Endothelial cell (in vitro differentiated cells): ENCODE results near the gene PODXL2. TPM values are rescaled to one million over a fixed set of nuclear protein-coding genes. Genes with fewer than 3 reads are reported as not detected.

Source experiments
- DNase-seq: peaks from one replicate; pipeline ENCODE4 v3.0.0; 2021; ENCODE audit warnings: low spot score
- H3K27ac Mint-ChIP-seq: one replicate; pipeline ENCODE4 v1.8.0; 2021; ENCODE audit warnings: mixed read lengths, inconsistent platforms; ENCODE audit not compliant: unreplicated experiment
- H3K27me3 Mint-ChIP-seq: one replicate; pipeline ENCODE4 v1.8.0; 2021; ENCODE audit warnings: mild to moderate bottlenecking, moderate library complexity, mixed read lengths, inconsistent platforms; ENCODE audit not compliant: unreplicated experiment
- H3K36me3 Mint-ChIP-seq: one replicate; pipeline ENCODE4 v1.8.0; 2021; ENCODE audit warnings: mild to moderate bottlenecking, low read depth, mixed read lengths, inconsistent platforms; ENCODE audit not compliant: unreplicated experiment
- H3K4me1 Mint-ChIP-seq: one replicate; pipeline ENCODE4 v1.8.0; 2021; ENCODE audit warnings: mild to moderate bottlenecking, mixed read lengths, inconsistent platforms; ENCODE audit not compliant: unreplicated experiment
- H3K4me3 Mint-ChIP-seq: one replicate; pipeline ENCODE4 v1.8.0; 2021; ENCODE audit warnings: mild to moderate bottlenecking, mixed read lengths, inconsistent platforms; ENCODE audit not compliant: unreplicated experiment
- H3K9me3 Mint-ChIP-seq: one replicate; pipeline ENCODE4 v1.8.0; 2021; ENCODE audit warnings: mixed read lengths, inconsistent platforms; ENCODE audit not compliant: unreplicated experiment
- total RNA-seq: library from RNA; stranded (reverse); fragmentation: NEBNext Ultra II Directional; extraction: Animal tissue kit (Norgen Biotek cat#: 25700); gene quantifications from one replicate; pipeline ENCODE4 v1.2.1, GENCODE V29; 2021; ENCODE audit not compliant: unreplicated experiment
- TF ChIP-seq, protein P1 (sequence below): fragments of 200-600 bp; sonication (generic); IDR thresholded peaks from one replicate; pipeline ENCODE4 v1.5.0; 2021; ENCODE audit warnings: antibody characterized with exemption; ENCODE audit not compliant: unreplicated experiment

PODXL2 gene
- total RNA-seq, 1 donor from 2014 or later, result 16.4 TPM

DNA sequence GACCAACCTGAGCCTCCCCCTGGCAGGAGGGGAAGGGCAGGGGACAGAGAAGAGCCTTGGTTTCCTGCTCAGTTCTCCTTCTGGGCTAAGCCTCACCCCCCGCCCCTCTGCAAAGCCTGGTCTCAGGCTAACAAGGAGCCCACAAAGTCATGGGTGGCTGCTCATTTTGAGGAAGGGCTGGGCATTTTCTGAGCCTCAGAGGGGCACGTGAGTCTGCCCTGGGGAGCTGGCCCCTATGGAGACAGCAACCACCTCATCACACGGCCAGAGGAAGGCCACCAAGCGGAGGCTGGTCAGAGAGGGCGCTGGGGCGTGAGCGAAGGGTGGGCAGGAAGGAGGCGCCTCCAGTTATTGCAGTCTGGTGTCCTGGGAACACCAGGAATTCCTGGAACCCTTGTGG lies 62.5 kb downstream of the PODXL2 start:
- peaks cover 2% of the 10 kb centered on the region for H3K27me3 Mint-ChIP-seq
- no peak for DNase-seq
- H3K4me3 Mint-ChIP-seq, result no peak overlapping the region
- TF ChIP-seq, protein P1, sequence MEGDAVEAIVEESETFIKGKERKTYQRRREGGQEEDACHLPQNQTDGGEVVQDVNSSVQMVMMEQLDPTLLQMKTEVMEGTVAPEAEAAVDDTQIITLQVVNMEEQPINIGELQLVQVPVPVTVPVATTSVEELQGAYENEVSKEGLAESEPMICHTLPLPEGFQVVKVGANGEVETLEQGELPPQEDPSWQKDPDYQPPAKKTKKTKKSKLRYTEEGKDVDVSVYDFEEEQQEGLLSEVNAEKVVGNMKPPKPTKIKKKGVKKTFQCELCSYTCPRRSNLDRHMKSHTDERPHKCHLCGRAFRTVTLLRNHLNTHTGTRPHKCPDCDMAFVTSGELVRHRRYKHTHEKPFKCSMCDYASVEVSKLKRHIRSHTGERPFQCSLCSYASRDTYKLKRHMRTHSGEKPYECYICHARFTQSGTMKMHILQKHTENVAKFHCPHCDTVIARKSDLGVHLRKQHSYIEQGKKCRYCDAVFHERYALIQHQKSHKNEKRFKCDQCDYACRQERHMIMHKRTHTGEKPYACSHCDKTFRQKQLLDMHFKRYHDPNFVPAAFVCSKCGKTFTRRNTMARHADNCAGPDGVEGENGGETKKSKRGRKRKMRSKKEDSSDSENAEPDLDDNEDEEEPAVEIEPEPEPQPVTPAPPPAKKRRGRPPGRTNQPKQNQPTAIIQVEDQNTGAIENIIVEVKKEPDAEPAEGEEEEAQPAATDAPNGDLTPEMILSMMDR, result no peak
- no peaks in the 10 kb centered on the region for H3K9me3 Mint-ChIP-seq
- H3K36me3 Mint-ChIP-seq, result no peaks in the 10 kb centered on the region
- H3K27ac Mint-ChIP-seq, result no peak overlapping the region
- H3K4me1 Mint-ChIP-seq, result no peaks in the 10 kb centered on the region

DNA sequence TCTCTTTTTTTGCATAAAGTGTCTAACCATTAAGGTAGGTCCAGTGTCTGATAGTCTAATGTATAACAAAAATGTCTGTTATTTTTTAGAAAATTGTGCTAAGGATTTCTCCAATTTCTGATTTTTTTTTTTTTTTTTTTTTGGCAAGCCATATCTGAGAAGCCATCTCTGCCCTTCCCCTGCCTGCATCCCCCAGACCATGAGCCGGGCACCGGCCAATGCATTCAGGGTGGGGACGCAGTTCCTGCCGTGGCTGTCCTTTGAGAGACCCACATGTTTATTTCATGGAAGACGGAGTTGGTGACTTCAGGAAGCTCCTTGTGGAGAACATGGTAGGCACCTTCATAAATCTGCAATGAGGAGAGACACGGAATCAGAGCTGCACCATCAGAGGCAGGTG lies 63.0 kb downstream of the PODXL2 start:
- Mint-ChIP-seq H3K27me3 (peaks cover 2% of the 10 kb centered on the region), H3K9me3 (no peaks in the 10 kb centered on the region), H3K36me3 (no peaks in the 10 kb centered on the region), H3K4me3 (no peak overlapping the region), H3K27ac (no peak overlapping the region), H3K4me1 (no peaks in the 10 kb centered on the region)
- DNase-seq, result no peak
- TF ChIP-seq, protein P1, result no peak

DNA sequence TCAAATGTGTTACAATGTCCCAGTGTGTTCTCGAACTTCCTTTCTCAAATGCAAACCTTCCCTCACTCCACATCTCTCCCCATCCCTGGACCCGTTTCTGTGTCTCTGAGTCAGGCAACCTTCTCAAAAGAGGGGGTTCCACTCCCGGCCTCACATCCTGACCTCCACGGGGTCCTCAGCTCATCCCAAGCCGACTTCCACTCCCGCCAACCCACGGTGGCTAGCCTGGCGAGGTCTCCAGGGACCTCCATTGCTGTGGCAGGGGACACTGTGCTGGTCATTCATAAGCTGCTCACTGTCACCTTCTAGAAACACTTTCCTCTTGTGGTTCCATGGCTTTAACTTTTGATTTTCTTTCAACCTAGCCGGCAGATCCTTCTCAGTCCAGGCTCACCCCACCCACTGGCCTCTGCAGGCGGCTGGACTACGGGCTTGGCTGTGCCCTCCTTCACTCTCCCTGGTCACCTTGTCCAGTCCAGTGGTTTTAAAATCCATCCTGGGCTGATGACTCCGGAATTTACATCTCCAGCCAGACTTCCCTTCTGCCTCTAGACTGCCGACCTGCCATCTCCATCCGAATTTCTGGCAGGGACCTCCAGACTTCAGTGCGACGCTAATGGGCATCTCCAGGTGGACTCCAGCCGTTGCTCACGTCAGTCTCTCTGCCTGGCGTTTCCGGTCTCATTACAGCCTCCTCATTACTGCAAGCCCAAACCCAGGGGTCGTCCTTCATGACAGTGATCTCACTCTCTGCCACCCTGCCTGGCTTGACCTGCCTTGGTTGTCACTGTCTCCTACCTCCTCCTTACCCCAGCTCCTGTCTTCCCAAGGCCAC lies 63.7 kb downstream of the PODXL2 start:
- no peak overlapping the region for H3K27ac Mint-ChIP-seq
- DNase-seq, result no peak
- TF ChIP-seq, protein P1, result no peak

DNA sequence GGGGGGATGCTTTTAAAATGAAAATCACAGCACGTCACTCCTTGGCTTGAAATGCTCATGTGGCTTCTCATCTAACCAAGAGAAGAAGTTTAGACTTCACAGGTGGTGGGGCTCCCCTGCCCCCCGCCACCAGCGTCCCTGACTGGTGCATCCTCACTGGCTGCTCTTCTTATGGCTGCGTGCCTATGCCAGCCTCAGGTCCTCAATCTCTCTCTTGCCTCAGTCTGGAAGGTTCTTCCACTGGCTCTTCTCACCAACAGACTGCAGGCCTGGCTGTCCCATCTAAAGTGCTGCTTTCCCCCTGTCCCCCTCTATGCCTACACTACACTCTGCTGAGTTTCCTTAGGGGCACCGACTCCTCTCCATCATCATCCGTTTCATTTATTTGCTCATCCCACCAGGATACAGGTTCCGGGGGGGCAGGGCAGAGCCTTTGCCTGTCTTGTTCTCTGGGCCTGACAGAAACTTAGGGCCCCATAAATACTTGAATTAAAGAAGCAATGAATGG lies 64.4 kb downstream of the PODXL2 start:
- Mint-ChIP-seq H3K27me3 (peaks cover 5% of the 10 kb centered on the region), H3K9me3 (no peaks in the 10 kb centered on the region), H3K4me1 (no peaks in the 10 kb centered on the region), H3K36me3 (no peaks in the 10 kb centered on the region), H3K27ac (no peak overlapping the region), H3K4me3 (no peak overlapping the region)
- no peak for DNase-seq
- TF ChIP-seq, protein P1, result no peak

More for the DNA sequence above, 63.7 kb downstream of the PODXL2 start:
- Mint-ChIP-seq H3K27me3 (peaks cover 2% of the 10 kb centered on the region), H3K4me3 (no peak overlapping the region), H3K4me1 (no peaks in the 10 kb centered on the region), H3K36me3 (no peaks in the 10 kb centered on the region), H3K9me3 (no peaks in the 10 kb centered on the region)
